SU-DHL-6 (cell line): ENCODE data around the gene GANAB.

Source experiments
- H2AFZ ChIP-seq: fragments of 200-600 bp; sonication (generic); 2 replicates; pipeline ENCODE4 v1.6.1; 2014; ENCODE audit warnings: low read depth, mild to moderate bottlenecking, moderate library complexity, mixed read lengths, antibody characterized with exemption, low read length; ENCODE audit not compliant: severe bottlenecking
- H3F3A ChIP-seq: fragments of 200-600 bp; shearing (Covaris generic); 2 replicates; pipeline ENCODE4 v1.6.0; 2016; ENCODE audit warnings: antibody characterized with exemption, mild to moderate bottlenecking; ENCODE audit not compliant: insufficient read depth
- H3K27ac ChIP-seq: fragments of 200-600 bp; sonication (generic); 2 replicates; pipeline ENCODE4 v1.5.1; 2016; ENCODE audit warnings: low read depth, mild to moderate bottlenecking, low read length, moderate library complexity, mixed read lengths
- H3K27me3 ChIP-seq: fragments of 200-600 bp; sonication (generic), shearing (Covaris generic); 2 replicates; pipeline ENCODE4 v1.6.0; 2014; ENCODE audit warnings: mild to moderate bottlenecking, low read length
- H3K36me3 ChIP-seq: fragments of 200-600 bp; sonication (generic); 2 replicates; pipeline ENCODE4 v1.6.1; 2014; ENCODE audit warnings: mild to moderate bottlenecking, low read length, mixed read lengths
- H3K4me2 ChIP-seq: fragments of 300-600, 200-600 bp; shearing (Covaris generic), sonication (generic); 2 replicates; pipeline ENCODE4 v1.6.0; 2014; ENCODE audit warnings: low read length, low read depth, mild to moderate bottlenecking; ENCODE audit not compliant: poor library complexity, severe bottlenecking
- H3K4me3 ChIP-seq: fragments of 200-600 bp; sonication (generic); 2 replicates; pipeline ENCODE4 v1.5.1; 2014; ENCODE audit warnings: antibody characterized with exemption, low read length, mild to moderate bottlenecking, mixed read lengths; ENCODE audit not compliant: insufficient read depth, poor library complexity, severe bottlenecking
- H3K79me2 ChIP-seq: fragments of 200-600 bp; sonication (generic); 2 replicates; pipeline ENCODE4 v1.6.1; 2014; ENCODE audit warnings: mild to moderate bottlenecking, low read length, moderate library complexity; ENCODE audit not compliant: insufficient read depth
- H3K9ac ChIP-seq: fragments of 200-600 bp; sonication (generic); 2 replicates; pipeline ENCODE4 v1.7.0; 2014; ENCODE audit warnings: mild to moderate bottlenecking, low read length
- H3K9me2 ChIP-seq: fragments of 200-600 bp; sonication (generic); replicated peaks from 2 replicates; pipeline ENCODE4 v1.6.1; 2014; ENCODE audit warnings: low read length; ENCODE audit not compliant: insufficient read depth
- H3K9me3 ChIP-seq: fragments of 200-600 bp; sonication (generic); 2 replicates; pipeline ENCODE4 v1.6.1; 2014; ENCODE audit warnings: low read length, mixed read lengths; ENCODE audit not compliant: insufficient read depth
- H4K20me1 ChIP-seq: fragments of 200-600 bp; sonication (generic); 2 replicates; pipeline ENCODE4 v1.6.1; 2014; ENCODE audit warnings: low read depth, mild to moderate bottlenecking, antibody characterized with exemption, low read length, moderate library complexity, mixed read lengths
- CTCF ChIP-seq: fragments of 200-600 bp; sonication (generic); IDR thresholded peaks from one replicate; pipeline ENCODE4 v1.5.1; 2017; ENCODE audit warnings: antibody characterized with exemption, mild to moderate bottlenecking, low read length, moderate library complexity; ENCODE audit not compliant: insufficient read depth, poor library complexity, severe bottlenecking
- EZH2phosphoT487 ChIP-seq: fragments of 200-600 bp; sonication (generic), shearing (Covaris generic); conservative IDR thresholded peaks from 2 replicates; pipeline ENCODE4 v1.6.1; 2018; ENCODE audit warnings: mild to moderate bottlenecking, antibody characterized with exemption, low read length, moderate library complexity, mixed read lengths

GANAB gene

GRCh38 chr11:62603776-62604299, 42.6 kb downstream of the GANAB start:
- no peak overlapping the region for H3K27ac ChIP-seq
- peaks cover 25% of the 10 kb centered on the region for H3K79me2 ChIP-seq
- no peaks in the 10 kb centered on the region for H3K9me2 ChIP-seq
- no peaks in the 10 kb centered on the region for H4K20me1 ChIP-seq
- H3F3A ChIP-seq: peaks cover 14% of the 10 kb centered on the region
- no peaks in the 10 kb centered on the region for H3K27me3 ChIP-seq
- no peak overlapping the region for H3K9ac ChIP-seq
- H3K9me3 ChIP-seq: no peaks in the 10 kb centered on the region
- no peak overlapping the region for H3K4me2 ChIP-seq
- H3K36me3 ChIP-seq: peaks cover 11% of the 10 kb centered on the region; the same call in 1 of the 2 replicates
- H3K4me3 ChIP-seq: no peak overlapping the region
- no peak overlapping the region for H2AFZ ChIP-seq
- TF ChIP-seq CTCF: no peak
- TF ChIP-seq EZH2phosphoT487: no peak

- TF ChIP-seq EZH2phosphoT487 (no peak), CTCF (no peak)
- Histone ChIP-seq H3K4me3 (no peak overlapping the region), H3K9me3 (no peaks in the 10 kb centered on the region), H3K27me3 (no peaks in the 10 kb centered on the region), H4K20me1 (no peaks in the 10 kb centered on the region), H2AFZ (no peak overlapping the region), H3K9me2 (no peaks in the 10 kb centered on the region), H3K4me2 (no peak overlapping the region), H3K9ac (no peak overlapping the region), H3F3A (peaks cover 20% of the 10 kb centered on the region), H3K79me2 (peaks cover 33% of the 10 kb centered on the region), H3K36me3 (peaks cover 18% of the 10 kb centered on the region; the same call in 1 of the 2 replicates), H3K27ac (no peak overlapping the region)
These were observed 43.4 kb downstream of the GANAB start for GRCh38 chr11:62603072-62603408.

GRCh38 chr11:62602141-62603071, 44.0 kb downstream of the GANAB start:
- Histone ChIP-seq H3K27me3 (no peaks in the 10 kb centered on the region), H3K9me2 (no peaks in the 10 kb centered on the region), H3K79me2 (peaks cover 33% of the 10 kb centered on the region), H3K9me3 (no peaks in the 10 kb centered on the region), H4K20me1 (no peaks in the 10 kb centered on the region), H3K9ac (0 out of 2 replicates have a peak overlapping the region, but pooled peaks have one; percentile 28), H2AFZ (no peak overlapping the region), H3F3A (peaks cover 20% of the 10 kb centered on the region), H3K27ac (peak overlapping the region; percentile 36), H3K36me3 (peaks cover 18% of the 10 kb centered on the region; the same call in 1 of the 2 replicates), H3K4me2 (peak overlapping the region; percentile 54), H3K4me3 (peak overlapping the region; percentile 24)
- no peak for TF ChIP-seq EZH2phosphoT487
